IPS DF 4.7 (cell line): Measurements from ENCODE around the gene PCDHA6.
"Not testable (repeated sequence)": the region's sequence is repeated elsewhere in the genome, so short reads cannot be mapped to it uniquely, and the experiment has no call there.

Source experiments
- DNase-seq: peaks from one replicate; pipeline ENCODE4 v3.0.0-alpha.2; 2013; ENCODE audit warnings: low spot score; ENCODE audit errors: extremely low read depth

The PCDHA6 gene, protein sequence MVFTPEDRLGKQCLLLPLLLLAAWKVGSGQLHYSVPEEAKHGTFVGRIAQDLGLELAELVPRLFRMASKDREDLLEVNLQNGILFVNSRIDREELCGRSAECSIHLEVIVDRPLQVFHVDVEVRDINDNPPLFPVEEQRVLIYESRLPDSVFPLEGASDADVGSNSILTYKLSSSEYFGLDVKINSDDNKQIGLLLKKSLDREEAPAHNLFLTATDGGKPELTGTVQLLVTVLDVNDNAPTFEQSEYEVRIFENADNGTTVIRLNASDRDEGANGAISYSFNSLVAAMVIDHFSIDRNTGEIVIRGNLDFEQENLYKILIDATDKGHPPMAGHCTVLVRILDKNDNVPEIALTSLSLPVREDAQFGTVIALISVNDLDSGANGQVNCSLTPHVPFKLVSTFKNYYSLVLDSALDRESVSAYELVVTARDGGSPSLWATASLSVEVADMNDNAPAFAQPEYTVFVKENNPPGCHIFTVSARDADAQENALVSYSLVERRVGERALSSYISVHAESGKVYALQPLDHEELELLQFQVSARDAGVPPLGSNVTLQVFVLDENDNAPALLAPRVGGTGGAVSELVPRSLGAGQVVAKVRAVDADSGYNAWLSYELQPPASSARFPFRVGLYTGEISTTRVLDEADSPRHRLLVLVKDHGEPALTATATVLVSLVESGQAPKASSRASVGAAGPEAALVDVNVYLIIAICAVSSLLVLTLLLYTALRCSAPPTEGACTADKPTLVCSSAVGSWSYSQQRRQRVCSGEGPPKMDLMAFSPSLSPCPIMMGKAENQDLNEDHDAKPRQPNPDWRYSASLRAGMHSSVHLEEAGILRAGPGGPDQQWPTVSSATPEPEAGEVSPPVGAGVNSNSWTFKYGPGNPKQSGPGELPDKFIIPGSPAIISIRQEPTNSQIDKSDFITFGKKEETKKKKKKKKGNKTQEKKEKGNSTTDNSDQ

GRCh38 chr5:140827704-140828361 lies at the start of gene PCDHA6:
Gene PCDHA6, plus strand, starts transcription at chr5:140827960. Its CDS starts 132 bp downstream, at chr5:140828092.
- no peak for DNase-seq

DNA sequence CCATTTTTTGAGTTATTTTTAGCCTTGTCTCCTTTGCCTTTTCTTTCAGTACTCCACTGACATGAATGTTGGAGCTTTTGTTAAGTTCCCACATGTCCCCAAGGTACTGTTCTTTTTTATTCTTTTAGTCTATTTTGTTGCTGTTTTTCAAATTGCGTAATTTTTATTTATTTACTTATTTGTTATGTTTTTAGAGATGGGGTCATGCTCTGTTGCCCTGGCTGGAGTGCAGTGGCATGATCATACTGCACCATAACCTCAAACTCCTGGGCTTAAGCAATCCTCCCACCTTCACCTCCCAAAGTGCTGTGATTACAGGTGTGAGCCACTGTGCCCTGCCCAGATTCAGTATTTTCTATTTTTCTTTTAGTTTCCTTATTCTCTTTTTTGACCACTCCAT lies 47.2 kb upstream of the PCDHA6 start:
- no peak for DNase-seq

- DNase-seq: no peak
Measured at GRCh38 chr5:140785905-140786686, 41.7 kb upstream of the PCDHA6 start, which contains the start of gene PCDHA1. Gene PCDHA1, plus strand, starts transcription at chr5:140786140.

DNA sequence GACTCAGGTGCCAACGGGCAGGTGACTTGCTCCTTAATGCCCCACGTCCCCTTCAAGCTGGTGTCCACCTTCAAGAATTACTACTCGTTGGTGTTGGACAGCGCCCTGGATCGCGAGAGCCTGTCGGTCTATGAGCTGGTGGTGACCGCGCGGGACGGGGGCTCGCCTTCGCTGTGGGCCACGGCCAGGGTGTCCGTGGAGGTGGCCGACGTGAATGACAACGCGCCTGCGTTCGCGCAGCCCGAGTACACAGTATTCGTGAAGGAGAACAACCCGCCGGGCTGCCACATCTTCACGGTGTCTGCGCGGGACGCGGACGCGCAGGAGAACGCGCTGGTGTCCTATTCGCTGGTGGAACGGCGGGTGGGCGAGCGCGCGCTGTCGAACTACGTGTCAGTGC lies 40.3 kb upstream of the PCDHA6 start:
- DNase-seq: not testable (repeated sequence)

DNA sequence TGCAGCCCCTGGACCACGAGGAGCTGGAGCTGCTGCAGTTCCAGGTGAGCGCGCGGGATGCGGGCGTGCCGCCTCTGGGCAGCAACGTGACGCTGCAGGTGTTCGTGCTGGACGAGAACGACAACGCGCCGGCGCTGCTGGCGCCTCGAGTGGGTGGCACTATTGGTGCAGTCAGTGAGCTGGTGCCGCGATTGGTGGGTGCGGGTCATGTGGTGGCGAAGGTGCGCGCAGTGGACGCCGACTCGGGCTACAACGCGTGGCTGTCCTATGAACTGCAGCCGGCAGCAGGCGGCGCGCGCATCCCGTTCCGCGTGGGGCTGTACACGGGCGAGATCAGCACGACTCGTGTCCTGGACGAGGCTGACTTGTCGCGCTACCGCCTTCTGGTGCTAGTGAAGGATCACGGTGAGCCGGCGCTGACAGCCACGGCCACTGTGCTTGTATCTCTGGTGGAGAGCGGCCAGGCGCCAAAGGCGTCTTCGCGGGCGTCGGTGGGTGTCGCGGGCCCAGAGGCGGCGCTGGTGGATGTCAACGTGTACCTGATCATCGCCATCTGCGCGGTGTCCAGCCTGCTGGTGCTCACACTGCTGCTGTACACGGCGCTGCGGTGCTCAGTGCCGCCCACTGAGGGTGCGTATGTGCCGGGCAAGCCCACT lies 39.8 kb upstream of the PCDHA6 start:
- DNase-seq: not testable (repeated sequence)

DNA sequence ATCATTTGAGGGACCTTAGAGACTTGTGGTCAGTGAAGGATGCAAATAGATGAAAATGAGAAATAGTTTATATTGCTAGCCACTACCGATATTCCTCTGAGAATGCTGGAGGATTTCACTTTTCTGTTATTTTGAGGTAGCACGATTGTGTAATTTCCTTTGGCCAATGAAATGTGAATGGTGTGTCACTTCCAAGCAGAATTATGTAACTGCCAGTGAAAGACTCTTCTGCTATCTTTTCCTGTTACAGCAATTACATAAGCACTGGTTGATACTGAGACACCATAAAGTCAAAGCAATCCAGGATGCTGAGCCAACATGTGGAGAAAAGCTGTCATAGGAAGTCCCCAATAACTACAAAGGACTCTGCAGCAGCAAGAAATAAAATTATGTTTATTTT lies 36.7 kb upstream of the PCDHA6 start:
- no peak for DNase-seq

DNA sequence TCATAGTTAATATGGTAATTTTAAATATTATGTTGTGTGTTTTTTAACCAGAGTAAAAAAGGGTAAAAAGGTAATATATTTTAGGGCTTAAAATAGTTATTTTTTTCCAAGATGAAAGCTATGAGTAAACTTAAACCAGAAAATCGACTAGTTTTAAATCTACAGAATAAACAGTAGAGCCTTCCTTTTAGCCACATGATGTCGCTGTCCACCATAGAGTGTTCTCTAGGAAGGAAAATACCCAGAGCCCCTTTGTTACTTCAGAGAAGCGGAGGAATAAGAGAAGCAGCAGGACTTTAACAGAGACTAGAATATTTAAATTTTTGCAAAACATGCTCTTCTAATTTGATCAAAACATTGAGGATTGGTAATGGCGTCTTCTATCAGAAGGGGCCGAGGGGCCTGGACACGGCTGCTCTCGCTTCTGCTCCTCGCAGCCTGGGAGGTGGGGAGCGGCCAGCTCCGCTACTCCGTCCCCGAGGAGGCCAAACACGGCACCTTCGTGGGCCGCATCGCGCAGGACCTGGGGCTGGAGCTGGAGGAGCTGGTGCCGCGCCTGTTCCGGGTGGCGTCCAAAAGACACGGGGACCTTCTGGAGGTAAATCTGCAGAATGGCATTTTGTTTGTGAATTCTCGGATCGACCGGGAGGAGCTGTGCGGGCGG lies 33.0 kb upstream of the PCDHA6 start, which contains the start of gene PCDHA2:
PCDHA2 (plus strand) TSS at position 258 of the 664 bp plus-strand sequence.
- no peak for DNase-seq

GRCh38 chr5:140795259-140795641 lies 32.5 kb upstream of the PCDHA6 start:
- DNase-seq: no peak

DNA sequence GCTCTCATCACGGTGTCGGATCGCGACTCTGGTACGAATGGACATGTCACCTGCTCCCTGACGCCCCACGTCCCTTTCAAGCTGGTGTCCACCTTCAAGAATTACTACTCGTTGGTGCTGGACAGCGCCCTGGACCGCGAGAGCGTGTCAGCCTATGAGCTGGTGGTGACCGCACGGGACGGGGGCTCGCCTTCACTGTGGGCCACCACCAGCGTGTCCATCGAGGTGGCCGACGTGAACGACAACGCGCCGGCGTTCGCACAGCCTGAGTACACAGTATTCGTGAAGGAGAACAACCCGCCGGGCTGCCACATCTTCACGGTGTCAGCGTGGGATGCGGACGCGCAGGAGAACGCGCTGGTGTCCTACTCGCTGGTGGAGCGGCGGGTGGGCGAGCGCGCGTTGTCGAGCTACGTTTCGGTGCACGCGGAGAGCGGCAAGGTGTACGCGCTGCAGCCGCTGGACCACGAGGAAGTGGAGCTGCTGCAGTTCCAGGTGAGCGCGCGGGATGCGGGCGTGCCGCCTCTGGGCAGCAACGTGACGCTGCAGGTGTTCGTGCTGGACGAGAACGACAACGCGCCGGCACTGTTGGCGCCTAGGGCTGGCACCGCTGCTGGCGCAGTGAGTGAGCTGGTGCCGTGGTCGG lies 31.6 kb upstream of the PCDHA6 start:
- not testable (repeated sequence) for DNase-seq

- no peak for DNase-seq
Measured at GRCh38 chr5:140796718-140797095, 31.1 kb upstream of the PCDHA6 start.

GRCh38 chr5:140800816-140801493 lies 26.8 kb upstream of the PCDHA6 start, which contains the start of gene PCDHA3:
Gene PCDHA3, plus strand, starts transcription at chr5:140801057.
- no peak for DNase-seq

- DNase-seq: no peak
Measured at GRCh38 chr5:140801494-140801841, 26.3 kb upstream of the PCDHA6 start.

DNA sequence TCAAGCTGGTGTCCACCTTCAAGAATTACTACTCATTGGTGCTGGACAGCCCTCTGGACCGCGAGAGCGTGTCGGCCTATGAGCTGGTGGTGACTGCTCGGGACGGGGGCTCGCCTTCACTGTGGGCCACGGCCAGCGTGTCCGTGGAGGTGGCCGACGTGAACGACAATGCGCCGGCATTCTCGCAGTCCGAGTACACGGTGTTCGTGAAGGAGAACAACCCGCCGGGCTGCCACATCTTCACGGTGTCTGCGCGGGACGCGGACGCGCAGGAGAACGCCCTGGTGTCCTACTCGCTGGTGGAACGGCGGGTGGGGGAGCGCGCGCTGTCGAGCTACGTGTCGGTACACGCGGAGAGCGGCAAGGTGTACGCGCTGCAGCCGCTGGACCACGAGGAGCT lies 25.4 kb upstream of the PCDHA6 start:
- not testable (repeated sequence) for DNase-seq

DNA sequence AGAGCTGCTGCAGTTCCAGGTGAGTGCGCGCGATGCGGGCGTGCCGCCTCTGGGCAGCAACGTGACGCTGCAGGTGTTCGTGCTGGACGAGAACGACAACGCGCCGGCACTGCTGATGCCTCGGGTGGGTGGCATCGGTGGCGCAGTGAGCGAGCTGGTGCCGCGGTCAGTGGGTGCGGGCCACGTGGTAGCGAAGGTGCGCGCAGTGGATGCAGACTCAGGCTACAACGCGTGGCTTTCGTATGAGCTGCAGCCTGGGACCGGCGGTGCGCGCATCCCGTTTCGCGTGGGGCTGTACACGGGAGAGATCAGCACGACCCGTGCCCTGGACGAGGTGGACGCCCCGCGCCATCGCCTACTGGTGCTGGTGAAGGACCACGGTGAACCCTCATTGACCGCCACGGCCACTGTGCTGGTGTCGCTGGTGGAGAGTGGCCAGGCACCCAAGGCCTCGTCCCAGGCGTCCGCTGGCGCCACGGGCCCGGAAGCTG lies 24.9 kb upstream of the PCDHA6 start:
- no peak for DNase-seq

GRCh38 chr5:140806834-140807775 lies 20.7 kb upstream of the PCDHA6 start, which contains the start of gene PCDHA4:
Gene PCDHA4, plus strand, starts transcription at chr5:140807068.
- no peak for DNase-seq

DNA sequence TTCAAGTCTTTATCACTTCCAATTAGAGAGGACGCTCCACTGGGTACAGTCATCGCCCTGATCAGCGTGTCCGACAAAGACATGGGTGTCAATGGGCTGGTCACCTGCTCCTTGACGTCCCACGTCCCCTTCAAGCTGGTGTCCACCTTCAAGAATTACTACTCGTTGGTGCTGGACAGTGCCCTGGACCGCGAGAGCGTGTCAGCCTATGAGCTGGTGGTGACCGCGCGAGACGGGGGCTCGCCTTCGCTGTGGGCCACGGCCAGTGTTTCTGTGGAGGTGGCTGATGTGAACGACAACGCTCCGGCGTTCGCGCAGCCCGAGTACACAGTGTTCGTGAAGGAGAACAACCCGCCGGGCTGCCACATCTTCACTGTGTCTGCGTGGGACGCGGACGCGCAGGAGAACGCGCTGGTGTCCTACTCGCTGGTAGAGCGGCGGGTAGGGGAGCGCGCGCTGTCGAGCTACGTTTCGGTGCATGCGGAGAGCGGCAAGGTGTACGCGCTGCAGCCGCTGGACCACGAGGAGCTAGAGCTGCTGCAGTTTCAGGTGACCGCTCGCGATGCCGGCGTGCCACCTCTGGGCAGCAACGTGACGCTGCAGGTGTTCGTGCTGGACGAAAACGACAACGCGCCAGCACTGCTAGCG lies 19.4 kb upstream of the PCDHA6 start:
- DNase-seq: not testable (repeated sequence)

DNA sequence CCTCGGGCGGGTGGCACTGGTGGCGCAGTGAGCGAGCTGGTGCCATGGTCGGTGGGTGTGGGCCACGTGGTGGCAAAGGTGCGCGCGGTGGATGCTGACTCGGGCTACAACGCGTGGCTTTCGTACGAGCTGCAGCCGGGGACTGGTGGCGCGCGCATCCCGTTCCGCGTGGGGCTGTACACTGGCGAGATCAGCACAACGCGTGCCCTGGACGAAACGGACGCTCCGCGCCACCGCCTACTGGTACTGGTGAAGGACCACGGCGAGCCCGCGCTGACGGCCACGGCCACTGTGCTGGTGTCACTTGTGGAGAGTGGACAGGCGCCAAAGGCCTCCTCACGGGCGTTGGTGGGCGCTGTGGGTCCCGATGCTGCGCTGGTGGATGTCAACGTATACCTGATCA lies 18.9 kb upstream of the PCDHA6 start:
- DNase-seq: no peak
